ENCODE measurements around the gene SFXN4. TPM values are rescaled to one million over a fixed set of nuclear protein-coding genes. Genes with fewer than 3 reads are reported as not detected.

The SFXN4 gene
- total and polyA plus RNA-seq, 2 of the 13 experiments (the other 11 are each of a cell fraction or from before 2014, with no cell fraction given): 47.7 to 64.9 TPM

- no peak for TF ChIP-seq CBX5 (CRISPR knock-in tag; IDR thresholded peaks at IDR 0.05; ENCODE audit: borderline replicate concordance)
- TF ChIP-seq SKIL (CRISPR knock-in tag; IDR thresholded peaks at IDR 0.05; ENCODE audit: borderline replicate concordance): no peak; the same call in 1 of the 2 replicates
- no peak for TF ChIP-seq ZNF572 (CRISPR knock-in tag; IDR thresholded peaks at IDR 0.05)
- TF ChIP-seq SAP130 (CRISPR knock-in tag; IDR thresholded peaks at IDR 0.05; ENCODE audit: low read depth): peak; percentile 33; the same call in 1 of the 2 replicates
- no peak for TF ChIP-seq JUN (CRISPR knock-in tag; IDR thresholded peaks at IDR 0.05)
- no peak for TF ChIP-seq ZNF234 (CRISPR knock-in tag; conservative IDR thresholded peaks at IDR 0.05)
- TF ChIP-seq ZFP36L1 (CRISPR knock-in tag; IDR thresholded peaks at IDR 0.05): peak; percentile 65; the same call in 1 of the 2 replicates
- TF ChIP-seq ZNF253 (CRISPR knock-in tag; IDR thresholded peaks at IDR 0.05; ENCODE audit: borderline replicate concordance): 0 out of 2 replicates have a peak, but pooled peaks have one; percentile 50
- TF ChIP-seq ZNF563 (CRISPR knock-in tag; IDR thresholded peaks at IDR 0.05): no peak; the same call in 1 of the 2 replicates
- TF ChIP-seq SALL2 (CRISPR knock-in tag; IDR thresholded peaks at IDR 0.05): no peak; the same call in 1 of the 2 replicates
- no peak for TF ChIP-seq GTF2F1 (IDR thresholded peaks at IDR 0.05; ENCODE audit: low read length)
- TF ChIP-seq ZNF547 (CRISPR knock-in tag; IDR thresholded peaks at IDR 0.05): peak; percentile 33; the same call in 1 of the 2 replicates
- TF ChIP-seq PTBP1 (IDR thresholded peaks at IDR 0.05; ENCODE audit: low read depth, low read length, poor library complexity, severe bottlenecking): no peak
- TF ChIP-seq PAXIP1 (CRISPR knock-in tag; conservative IDR thresholded peaks at IDR 0.05): peak; percentile 87
- no peak for TF ChIP-seq ZNF441 (CRISPR knock-in tag; IDR thresholded peaks at IDR 0.05; ENCODE audit: borderline replicate concordance)
- no peak for TF ChIP-seq ZFP36 (IDR thresholded peaks at IDR 0.05; ENCODE audit: borderline replicate concordance, low read depth, low read length, partially characterized antibody)
- peak; percentile 67 for TF ChIP-seq BCL6 (CRISPR knock-in tag; IDR thresholded peaks at IDR 0.05)
- 0 out of 2 replicates have a peak, but pooled peaks have one; percentile 1 for TF ChIP-seq RERE (CRISPR knock-in tag; IDR thresholded peaks at IDR 0.05; ENCODE audit: low read depth)
- peak; percentile 48; the same call in 1 of the 2 replicates for TF ChIP-seq ZNF263 (CRISPR knock-in tag; IDR thresholded peaks at IDR 0.05)
These were observed 12.3 kb upstream of the SFXN4 start (continued) for GRCh38 chr10:119177708-119178371.
